Left renal cortex interstitium (tissue), 4 donors: ENCODE data around the gene PIK3AP1. TPM values are rescaled to one million over a fixed set of nuclear protein-coding genes. Genes with fewer than 3 reads are reported as not detected.

Source experiments
- polyA plus RNA-seq, 4 donors: library from polyadenylated mRNA; unstranded; fragments of 120-200 nt; gene quantifications; one replicate each; pipeline ENCODE4 v1.2.1, GENCODE V29; 2013; ENCODE audit not compliant: insufficient read length in 4 of 4

PIK3AP1 gene
- polyA plus RNA-seq, 4 donors: 3.9 to 5.5 (median 4.6) TPM

Other genes with a start within 250 kb of the PIK3AP1 start
- gene TLL2, start 206.6 kb downstream of the PIK3AP1 start, polyA plus RNA-seq: under 1 TPM; 0.65 to 0.91 (median 0.74) TPM
- gene TM9SF3, start 133.5 kb downstream of the PIK3AP1 start, polyA plus RNA-seq: 100 to 1,000 TPM; 161 to 209 (median 191) TPM
- gene LCOR, start 111.8 kb upstream of the PIK3AP1 start, polyA plus RNA-seq: 10 to 100 TPM; 24.6 to 30.2 (median 27.0) TPM